ENCODE results near the gene TMEM25. TPM values are rescaled to one million over a fixed set of nuclear protein-coding genes. Genes with fewer than 3 reads are reported as not detected.

TMEM25 gene
- total RNA-seq, 1 experiment from 2014 or later, result 63.1 TPM

- Histone ChIP-seq H3K4me1 (no peaks in the 10 kb centered on the region), H3K36me3 (ENCODE audit: control insufficient read depth, insufficient read depth, low read length) (peaks cover 18% of the 10 kb centered on the region), H3K4me3 (ENCODE audit: low read depth, low read length) (no peak overlapping the region), H3K27me3 (replicated peaks; ENCODE audit: control insufficient read depth, insufficient read depth, low read length) (no peaks in the 10 kb centered on the region), H3K9me3 (no peaks in the 10 kb centered on the region; the same call in 1 of the 2 replicates)
- H3K36me3 Mint-ChIP-seq (ENCODE audit: insufficient read depth, unreplicated experiment), result peaks cover 100% of the 10 kb centered on the region
- CTCF ChIA-PET, result no interaction called here
- POLR2A ChIA-PET, result no interaction called here
- no peak overlapping the region for H3K4me3 Mint-ChIP-seq (ENCODE audit: unreplicated experiment)
- no peaks in the 10 kb centered on the region for H3K4me1 Mint-ChIP-seq (ENCODE audit: low read depth, unreplicated experiment)
- H3K27me3 Mint-ChIP-seq (ENCODE audit: insufficient read depth, unreplicated experiment), result no peaks in the 10 kb centered on the region
- no peak for DNase-seq
- H3K27ac Mint-ChIP-seq (ENCODE audit: unreplicated experiment), result no peak overlapping the region
- intact Hi-C loops (cut with micrococcal nuclease; ENCODE audit: unreplicated experiment), result no loop called here
- no peaks in the 10 kb centered on the region for H3K9me3 Mint-ChIP-seq (ENCODE audit: unreplicated experiment)
- no peak for TF ChIP-seq CTCF (IDR thresholded peaks at IDR 0.05; ENCODE audit: insufficient read depth in 1 of 2, low read depth in 1 of 2, low read length in 1 of 2, severe bottlenecking in 1 of 2, unreplicated experiment in 1 of 2)
- no TSS peak for BruUV-seq (replicated peaks)
These were observed 33.2 kb upstream of the TMEM25 start for GRCh38 chr11:118497831-118498230.

GRCh38 chr11:118503216-118503615, 27.8 kb upstream of the TMEM25 start:
- H3K4me1 Mint-ChIP-seq (ENCODE audit: low read depth, unreplicated experiment), result no peaks in the 10 kb centered on the region
- ChIA-PET POLR2A (interaction anchor here (0.6 kb wide), 1 partner anchor 374 kb away, joined by 3 read pairs; no protein-coding TSS in a partner anchor), CTCF (no interaction called here)
- no peaks in the 10 kb centered on the region for H3K27me3 Mint-ChIP-seq (ENCODE audit: insufficient read depth, unreplicated experiment)
- Histone ChIP-seq H3K9me3 (no peaks in the 10 kb centered on the region), H3K4me3 (ENCODE audit: low read depth, low read length) (no peak overlapping the region), H3K27me3 (replicated peaks; ENCODE audit: control insufficient read depth, insufficient read depth, low read length) (no peaks in the 10 kb centered on the region), H3K4me1 (no peaks in the 10 kb centered on the region; the same call in 1 of the 2 replicates), H3K36me3 (ENCODE audit: control insufficient read depth, insufficient read depth, low read length) (peaks cover 18% of the 10 kb centered on the region)
- no peak for DNase-seq
- intact Hi-C loops (cut with micrococcal nuclease; ENCODE audit: unreplicated experiment), result no loop called here
- H3K9me3 Mint-ChIP-seq (ENCODE audit: unreplicated experiment), result no peaks in the 10 kb centered on the region
- no TSS peak for BruUV-seq (replicated peaks)
- H3K4me3 Mint-ChIP-seq (ENCODE audit: unreplicated experiment), result no peak overlapping the region
- H3K36me3 Mint-ChIP-seq (ENCODE audit: insufficient read depth, unreplicated experiment), result peaks cover 93% of the 10 kb centered on the region
- TF ChIP-seq CTCF (IDR thresholded peaks at IDR 0.05; ENCODE audit: insufficient read depth in 1 of 2, low read depth in 1 of 2, low read length in 1 of 2, severe bottlenecking in 1 of 2, unreplicated experiment in 1 of 2), result no peak
- H3K27ac Mint-ChIP-seq (ENCODE audit: unreplicated experiment), result no peak overlapping the region

GRCh38 chr11:118511601-118512000, 19.4 kb upstream of the TMEM25 start:
- POLR2A ChIA-PET, result interaction anchor here (0.6 kb wide), 1 partner anchor 52 kb away, joined by 3 read pairs; no protein-coding TSS in a partner anchor

More at GRCh38 chr11:118511601-118512000, 19.4 kb upstream of the TMEM25 start:
- Histone ChIP-seq H3K4me1 (peaks cover 34% of the 10 kb centered on the region), H3K36me3 (ENCODE audit: control insufficient read depth, insufficient read depth, low read length) (peaks cover 9% of the 10 kb centered on the region), H3K9me3 (no peaks in the 10 kb centered on the region), H3K4me3 (ENCODE audit: low read depth, low read length) (no peak overlapping the region), H3K27me3 (replicated peaks; ENCODE audit: control insufficient read depth, insufficient read depth, low read length) (no peaks in the 10 kb centered on the region)
- no peak for TF ChIP-seq CTCF (IDR thresholded peaks at IDR 0.05; ENCODE audit: insufficient read depth in 1 of 2, low read depth in 1 of 2, low read length in 1 of 2, severe bottlenecking in 1 of 2, unreplicated experiment in 1 of 2)
- BruUV-seq (replicated peaks), result no TSS peak
- intact Hi-C loops (cut with micrococcal nuclease; ENCODE audit: unreplicated experiment), result loop anchor here (2.0 to 10.0 kb wide), 2 partner anchors 19 to 53 kb away; partner anchors contain the start of genes IFT46 and TMEM25
- Mint-ChIP-seq H3K27ac (ENCODE audit: unreplicated experiment) (peak overlapping the region; percentile 87), H3K9me3 (ENCODE audit: unreplicated experiment) (no peaks in the 10 kb centered on the region), H3K4me1 (ENCODE audit: low read depth, unreplicated experiment) (peaks cover 28% of the 10 kb centered on the region), H3K36me3 (ENCODE audit: insufficient read depth, unreplicated experiment) (peaks cover 69% of the 10 kb centered on the region), H3K27me3 (ENCODE audit: insufficient read depth, unreplicated experiment) (no peaks in the 10 kb centered on the region), H3K4me3 (ENCODE audit: unreplicated experiment) (no peak overlapping the region)
- no peak for DNase-seq
- CTCF ChIA-PET, result no interaction called here

All from Caco-2 (cell line).